Vagina (tissue), 2 donors: ENCODE results near the gene HEATR1.

Source experiments
- CTCF ChIP-seq, 3 experiments: fragments of 450-650 bp in 2 of 3; fragments of 200-600 bp in 1 of 3; sonication (generic) in 1 of 3; IDR thresholded peaks; one replicate each; pipeline ENCODE4 v1.5.1; 2017 to 2019; ENCODE audit warnings: antibody characterized with exemption in 3 of 3, mild to moderate bottlenecking in 2 of 3, moderate library complexity in 2 of 3
- POLR2A ChIP-seq, 2 donors: fragments of 450-650 bp; IDR thresholded peaks; one replicate each; pipeline ENCODE4 v1.6.1; 2017; ENCODE audit warnings: antibody characterized with exemption in 2 of 2, mild to moderate bottlenecking in 2 of 2, moderate library complexity in 2 of 2
- POLR2AphosphoS5 ChIP-seq, 2 donors: sonication (generic); formaldehyde crosslinking; IDR thresholded peaks; one replicate each; pipeline ENCODE4 v1.9.0; 2017; ENCODE audit warnings: antibody characterized with exemption in 2 of 2, mild to moderate bottlenecking in 2 of 2, low read depth in 1 of 2; ENCODE audit not compliant: insufficient read depth in 1 of 2

- TF ChIP-seq CTCF (IDR thresholded peaks at IDR 0.05) (no peak), POLR2AphosphoS5 (IDR thresholded peaks at IDR 0.05; ENCODE audit: insufficient read depth in 1 of 2, low read depth in 1 of 2) (no peak), POLR2A (IDR thresholded peaks at IDR 0.05) (no peak)
Observed at GRCh38 chr1:236589531-236589930, 14.8 kb downstream of the HEATR1 start.
